Caco-2 (cell line): Measurements from ENCODE around the gene NTN1. TPM values are rescaled to one million over a fixed set of nuclear protein-coding genes. Genes with fewer than 3 reads are reported as not detected.

Experiments
- BruUV-seq: library from RNA; stranded (reverse); fragments of 400-500 nt; replicated peaks from 2 replicates; lab custom pipeline; 2021; lab: Mats Ljungman, UMichigan
- CTCF ChIA-PET: fragments of 300-600 bp; sonication (Branson Sonifier 250); formaldehyde crosslinking; loops from one replicate; lab custom pipeline; 2022; ENCODE audit warnings: antibody characterized with exemption; lab: Charles Lee
- POLR2A ChIA-PET: fragments of 300-600 bp; sonication (Branson Sonifier 250); formaldehyde crosslinking; loops from one replicate; lab custom pipeline; 2022; ENCODE audit warnings: antibody characterized with exemption; lab: Charles Lee
- DNase-seq, 2 experiments: peaks; one replicate each; pipeline versions ENCODE4 v3.0.0 to v3.0.0-alpha.2; 2020 to 2022
- H3K27me3 ChIP-seq: replicated peaks from 2 replicates; pipeline ENCODE4 v1.6.0; 2011; ENCODE audit warnings: low read length; ENCODE audit not compliant: control insufficient read depth, insufficient read depth
- H3K36me3 ChIP-seq: 2 replicates; pipeline ENCODE4 v1.5.1; 2011; ENCODE audit warnings: low read length; ENCODE audit not compliant: control insufficient read depth, insufficient read depth
- H3K4me1 ChIP-seq: fragments of 250-450 bp; sonication (Bioruptor Pico); 2 replicates; pipeline ENCODE4 v1.5.1; 2020; ENCODE audit warnings: mild to moderate bottlenecking
- H3K4me3 ChIP-seq: 2 replicates; pipeline ENCODE4 v1.5.1; 2011; ENCODE audit warnings: low read depth, mild to moderate bottlenecking, control low read depth, low read length
- H3K9me3 ChIP-seq: fragments of 250-450 bp; sonication (Bioruptor Pico); 2 replicates; pipeline ENCODE4 v1.5.1; 2020; ENCODE audit warnings: mild to moderate bottlenecking, moderate library complexity
- H3K27ac Mint-ChIP-seq: one replicate; pipeline ENCODE4 v1.8.0; 2022; ENCODE audit warnings: mixed read lengths; ENCODE audit not compliant: unreplicated experiment
- H3K27me3 Mint-ChIP-seq: one replicate; pipeline ENCODE4 v1.8.0; 2022; ENCODE audit warnings: mixed read lengths; ENCODE audit not compliant: insufficient read depth, unreplicated experiment
- H3K36me3 Mint-ChIP-seq: one replicate; pipeline ENCODE4 v1.8.0; 2022; ENCODE audit warnings: mild to moderate bottlenecking, mixed read lengths; ENCODE audit not compliant: insufficient read depth, unreplicated experiment
- H3K4me1 Mint-ChIP-seq: one replicate; pipeline ENCODE4 v1.8.0; 2022; ENCODE audit warnings: low read depth, mixed read lengths; ENCODE audit not compliant: unreplicated experiment
- H3K4me3 Mint-ChIP-seq: one replicate; pipeline ENCODE4 v1.8.0; 2022; ENCODE audit warnings: mild to moderate bottlenecking, moderate library complexity, mixed read lengths; ENCODE audit not compliant: unreplicated experiment
- H3K9me3 Mint-ChIP-seq: one replicate; pipeline ENCODE4 v1.8.0; 2022; ENCODE audit warnings: mixed read lengths; ENCODE audit not compliant: unreplicated experiment
- CTCF ChIP-seq, 2 experiments: fragments of 200-600 bp in 1 of 2; IDR thresholded peaks; 1 replicate in 1 of 2; 2 replicates in 1 of 2; pipeline versions ENCODE4 v1.5.1 to v1.8.0; 2011 to 2022; ENCODE audit warnings: antibody characterized with exemption in 1 of 2, control low read depth in 1 of 2, inconsistent platforms in 1 of 2, low read depth in 1 of 2, low read length in 1 of 2, mild to moderate bottlenecking in 1 of 2, moderate library complexity in 1 of 2; ENCODE audit not compliant: insufficient read depth in 1 of 2, severe bottlenecking in 1 of 2, unreplicated experiment in 1 of 2
- intact Hi-C: fragments of 100-400 bp; cut with micrococcal nuclease; formaldehyde crosslinking; loops from one replicate; pipeline ENCODE4 v1.10.0; 2022; ENCODE audit not compliant: unreplicated experiment
- total RNA-seq: library from RNA; stranded (reverse); gene quantifications from 2 replicates; pipeline ENCODE4 v1.2.3, GENCODE V29; 2022

NTN1 gene
- total RNA-seq, 1 experiment from 2014 or later, result 0.88 TPM

- Mint-ChIP-seq H3K4me3 (no peak overlapping the region), H3K4me1 (no peaks in the 10 kb centered on the region), H3K27ac (no peak overlapping the region), H3K27me3 (no peaks in the 10 kb centered on the region), H3K9me3 (no peaks in the 10 kb centered on the region), H3K36me3 (no peaks in the 10 kb centered on the region)
- Histone ChIP-seq H3K36me3 (no peaks in the 10 kb centered on the region), H3K4me3 (no peak overlapping the region), H3K9me3 (no peaks in the 10 kb centered on the region), H3K27me3 (no peaks in the 10 kb centered on the region), H3K4me1 (no peaks in the 10 kb centered on the region)
- peak in 1 of 2 experiments; percentile 33 for DNase-seq
- intact Hi-C loops, result loop anchor here (1.0 to 5.0 kb wide), 2 partner anchors 85 to 298 kb away; no protein-coding TSS in a partner anchor
- no TSS peak for BruUV-seq
- TF ChIP-seq CTCF (IDR thresholded peaks at IDR 0.05; ENCODE audit: insufficient read depth in 1 of 2, low read depth in 1 of 2, low read length in 1 of 2, severe bottlenecking in 1 of 2, unreplicated experiment in 1 of 2), result peak; percentile 53 to 60
- ChIA-PET POLR2A (no interaction called here), CTCF (interaction anchor here (0.6 to 1.4 kb wide), 2 partner anchors 108 to 177 kb away, joined by 3 to 4 read pairs; no protein-coding TSS in a partner anchor)
Measured at GRCh38 chr17:9291912-9292560, 270.7 kb downstream of the NTN1 start.

GRCh38 chr17:9292561-9292941 is 271.2 kb downstream of the NTN1 start:
- ChIA-PET CTCF (interaction anchor here (1.4 kb wide), 1 partner anchor 177 kb away, joined by 3 read pairs; no protein-coding TSS in a partner anchor), POLR2A (no interaction called here)
- BruUV-seq, result no TSS peak
- H3K4me3 Mint-ChIP-seq, result no peak overlapping the region
- H3K27ac Mint-ChIP-seq, result no peak overlapping the region
- no peaks in the 10 kb centered on the region for H3K4me1 ChIP-seq
- no peak for DNase-seq
- no peaks in the 10 kb centered on the region for H3K4me1 Mint-ChIP-seq
- no peak overlapping the region for H3K4me3 ChIP-seq
- no peaks in the 10 kb centered on the region for H3K36me3 ChIP-seq
- TF ChIP-seq CTCF (IDR thresholded peaks at IDR 0.05; ENCODE audit: insufficient read depth in 1 of 2, low read depth in 1 of 2, low read length in 1 of 2, severe bottlenecking in 1 of 2, unreplicated experiment in 1 of 2), result no peak
- intact Hi-C loops, result loop anchor here (1.0 to 5.0 kb wide), 2 partner anchors 85 to 298 kb away; no protein-coding TSS in a partner anchor
- H3K27me3 ChIP-seq, result no peaks in the 10 kb centered on the region
- H3K36me3 Mint-ChIP-seq, result no peaks in the 10 kb centered on the region
- H3K9me3 ChIP-seq, result no peaks in the 10 kb centered on the region
- H3K27me3 Mint-ChIP-seq, result no peaks in the 10 kb centered on the region
- no peaks in the 10 kb centered on the region for H3K9me3 Mint-ChIP-seq

Other genes starting within 250 kb of the NTN1 start
- not detected in 2 replicates for gene MFSD6L, start 222.1 kb upstream of the NTN1 start, total RNA-seq
- gene PIK3R6, start 153.8 kb upstream of the NTN1 start, total RNA-seq, result not detected in 2 replicates
- not detected in 2 replicates for gene PIK3R5, start 55.8 kb upstream of the NTN1 start, total RNA-seq